ENCODE results near the gene AFAP1L2.

Gene AFAP1L2

DNA sequence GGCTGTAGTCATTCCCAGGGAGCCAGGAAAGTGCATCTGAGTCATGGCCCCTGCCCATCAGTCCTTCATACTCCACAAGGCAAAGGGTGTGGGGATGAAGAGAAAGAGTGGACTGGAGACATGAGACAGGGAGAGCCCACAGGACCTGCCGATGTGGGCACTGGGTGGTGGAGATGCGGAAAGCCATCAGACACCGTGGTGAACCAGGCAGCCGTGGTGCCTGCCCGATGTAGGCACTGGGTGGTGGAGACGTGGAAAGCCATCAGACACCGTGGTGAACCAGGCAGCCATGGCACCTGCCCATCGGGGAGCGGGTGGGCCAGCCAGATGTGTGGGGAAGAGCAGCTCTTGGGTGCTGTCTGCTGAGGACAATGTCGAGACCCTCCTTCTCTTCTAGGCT, 58.6 kb downstream of the AFAP1L2 start:
- no peak for ATAC-seq

DNA sequence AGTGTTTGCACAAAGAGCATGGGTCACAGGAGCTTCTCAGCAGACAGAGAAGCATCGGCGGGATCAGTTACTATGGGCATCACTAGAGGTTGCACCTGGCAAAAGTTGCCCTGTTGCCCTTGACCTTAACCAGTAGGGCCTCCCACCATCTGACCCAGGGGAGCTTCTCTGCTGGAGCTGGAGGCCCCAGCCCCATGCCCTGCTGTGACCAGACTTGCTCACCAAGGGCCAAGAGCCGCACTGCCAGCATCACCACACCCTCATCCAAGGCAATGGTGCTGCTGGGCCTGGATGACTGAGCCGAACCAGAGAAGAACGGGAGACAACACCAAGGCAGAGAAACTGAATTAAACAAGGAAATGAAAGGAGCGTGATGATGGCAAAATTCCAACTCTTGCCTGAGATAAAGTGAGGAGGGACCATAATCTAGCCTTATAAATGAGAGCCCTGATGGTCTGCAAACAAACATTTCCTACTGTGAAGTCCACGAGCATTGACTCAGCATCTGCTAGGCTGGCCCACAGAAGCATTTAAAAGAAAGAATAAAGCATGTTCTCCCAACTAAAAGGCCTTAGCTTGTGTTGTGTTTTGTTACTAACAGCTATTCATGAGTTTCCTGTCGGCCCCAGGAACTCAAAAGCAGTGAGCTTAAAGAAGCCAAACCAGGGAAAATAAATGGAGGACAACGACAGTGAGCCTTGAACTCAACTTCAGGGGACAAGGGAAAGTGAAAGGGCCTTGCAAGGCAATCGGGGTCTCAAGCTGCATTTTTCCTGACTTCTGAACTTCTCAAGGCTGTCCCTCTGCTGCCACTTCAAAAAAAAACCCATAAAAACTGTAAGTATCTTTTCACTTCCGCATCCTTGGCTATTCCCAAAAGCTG, 60.4 kb downstream of the AFAP1L2 start:
- no peak for ATAC-seq
- TF ChIP-seq PPARA (CRISPR knock-in tag; IDR thresholded peaks at IDR 0.05; ENCODE audit: borderline replicate concordance) (no peak), BACH2 (CRISPR knock-in tag; IDR thresholded peaks at IDR 0.05; ENCODE audit: borderline replicate concordance) (no peak), ZFP30 (CRISPR knock-in tag; IDR thresholded peaks at IDR 0.05) (no peak), RARB (CRISPR knock-in tag; IDR thresholded peaks at IDR 0.05) (no peak), OSR1 (CRISPR knock-in tag; IDR thresholded peaks at IDR 0.05) (no peak), ZFP3 (CRISPR knock-in tag; IDR thresholded peaks at IDR 0.05) (no peak), ZNF565 (CRISPR knock-in tag; conservative IDR thresholded peaks at IDR 0.05; ENCODE audit: low read depth) (no peak)
- TF ChIP-seq, protein P1, sequence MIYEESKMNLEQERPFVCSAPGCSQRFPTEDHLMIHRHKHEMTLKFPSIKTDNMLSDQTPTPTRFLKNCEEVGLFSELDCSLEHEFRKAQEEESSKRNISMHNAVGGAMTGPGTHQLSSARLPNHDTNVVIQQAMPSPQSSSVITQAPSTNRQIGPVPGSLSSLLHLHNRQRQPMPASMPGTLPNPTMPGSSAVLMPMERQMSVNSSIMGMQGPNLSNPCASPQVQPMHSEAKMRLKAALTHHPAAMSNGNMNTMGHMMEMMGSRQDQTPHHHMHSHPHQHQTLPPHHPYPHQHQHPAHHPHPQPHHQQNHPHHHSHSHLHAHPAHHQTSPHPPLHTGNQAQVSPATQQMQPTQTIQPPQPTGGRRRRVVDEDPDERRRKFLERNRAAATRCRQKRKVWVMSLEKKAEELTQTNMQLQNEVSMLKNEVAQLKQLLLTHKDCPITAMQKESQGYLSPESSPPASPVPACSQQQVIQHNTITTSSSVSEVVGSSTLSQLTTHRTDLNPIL (CRISPR knock-in tag; IDR thresholded peaks at IDR 0.05; ENCODE audit: low read depth): no peak
- TF ChIP-seq, protein P2, sequence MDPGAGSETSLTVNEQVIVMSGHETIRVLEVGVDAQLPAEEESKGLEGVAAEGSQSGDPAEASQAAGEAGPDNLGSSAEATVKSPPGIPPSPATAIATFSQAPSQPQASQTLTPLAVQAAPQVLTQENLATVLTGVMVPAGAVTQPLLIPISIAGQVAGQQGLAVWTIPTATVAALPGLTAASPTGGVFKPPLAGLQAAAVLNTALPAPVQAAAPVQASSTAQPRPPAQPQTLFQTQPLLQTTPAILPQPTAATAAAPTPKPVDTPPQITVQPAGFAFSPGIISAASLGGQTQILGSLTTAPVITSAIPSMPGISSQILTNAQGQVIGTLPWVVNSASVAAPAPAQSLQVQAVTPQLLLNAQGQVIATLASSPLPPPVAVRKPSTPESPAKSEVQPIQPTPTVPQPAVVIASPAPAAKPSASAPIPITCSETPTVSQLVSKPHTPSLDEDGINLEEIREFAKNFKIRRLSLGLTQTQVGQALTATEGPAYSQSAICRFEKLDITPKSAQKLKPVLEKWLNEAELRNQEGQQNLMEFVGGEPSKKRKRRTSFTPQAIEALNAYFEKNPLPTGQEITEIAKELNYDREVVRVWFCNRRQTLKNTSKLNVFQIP (CRISPR knock-in tag; IDR thresholded peaks at IDR 0.05; ENCODE audit: borderline replicate concordance, low read depth): no peak
- TF ChIP-seq, protein P3, sequence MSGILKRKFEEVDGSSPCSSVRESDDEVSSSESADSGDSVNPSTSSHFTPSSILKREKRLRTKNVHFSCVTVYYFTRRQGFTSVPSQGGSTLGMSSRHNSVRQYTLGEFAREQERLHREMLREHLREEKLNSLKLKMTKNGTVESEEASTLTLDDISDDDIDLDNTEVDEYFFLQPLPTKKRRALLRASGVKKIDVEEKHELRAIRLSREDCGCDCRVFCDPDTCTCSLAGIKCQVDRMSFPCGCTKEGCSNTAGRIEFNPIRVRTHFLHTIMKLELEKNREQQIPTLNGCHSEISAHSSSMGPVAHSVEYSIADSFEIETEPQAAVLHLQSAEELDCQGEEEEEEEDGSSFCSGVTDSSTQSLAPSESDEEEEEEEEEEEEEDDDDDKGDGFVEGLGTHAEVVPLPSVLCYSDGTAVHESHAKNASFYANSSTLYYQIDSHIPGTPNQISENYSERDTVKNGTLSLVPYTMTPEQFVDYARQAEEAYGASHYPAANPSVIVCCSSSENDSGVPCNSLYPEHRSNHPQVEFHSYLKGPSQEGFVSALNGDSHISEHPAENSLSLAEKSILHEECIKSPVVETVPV (CRISPR knock-in tag; IDR thresholded peaks at IDR 0.05): no peak
- TF ChIP-seq, protein P4, sequence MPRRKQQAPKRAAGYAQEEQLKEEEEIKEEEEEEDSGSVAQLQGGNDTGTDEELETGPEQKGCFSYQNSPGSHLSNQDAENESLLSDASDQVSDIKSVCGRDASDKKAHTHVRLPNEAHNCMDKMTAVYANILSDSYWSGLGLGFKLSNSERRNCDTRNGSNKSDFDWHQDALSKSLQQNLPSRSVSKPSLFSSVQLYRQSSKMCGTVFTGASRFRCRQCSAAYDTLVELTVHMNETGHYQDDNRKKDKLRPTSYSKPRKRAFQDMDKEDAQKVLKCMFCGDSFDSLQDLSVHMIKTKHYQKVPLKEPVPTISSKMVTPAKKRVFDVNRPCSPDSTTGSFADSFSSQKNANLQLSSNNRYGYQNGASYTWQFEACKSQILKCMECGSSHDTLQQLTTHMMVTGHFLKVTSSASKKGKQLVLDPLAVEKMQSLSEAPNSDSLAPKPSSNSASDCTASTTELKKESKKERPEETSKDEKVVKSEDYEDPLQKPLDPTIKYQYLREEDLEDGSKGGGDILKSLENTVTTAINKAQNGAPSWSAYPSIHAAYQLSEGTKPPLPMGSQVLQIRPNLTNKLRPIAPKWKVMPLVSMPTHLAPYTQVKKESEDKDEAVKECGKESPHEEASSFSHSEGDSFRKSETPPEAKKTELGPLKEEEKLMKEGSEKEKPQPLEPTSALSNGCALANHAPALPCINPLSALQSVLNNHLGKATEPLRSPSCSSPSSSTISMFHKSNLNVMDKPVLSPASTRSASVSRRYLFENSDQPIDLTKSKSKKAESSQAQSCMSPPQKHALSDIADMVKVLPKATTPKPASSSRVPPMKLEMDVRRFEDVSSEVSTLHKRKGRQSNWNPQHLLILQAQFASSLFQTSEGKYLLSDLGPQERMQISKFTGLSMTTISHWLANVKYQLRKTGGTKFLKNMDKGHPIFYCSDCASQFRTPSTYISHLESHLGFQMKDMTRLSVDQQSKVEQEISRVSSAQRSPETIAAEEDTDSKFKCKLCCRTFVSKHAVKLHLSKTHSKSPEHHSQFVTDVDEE (CRISPR knock-in tag; IDR thresholded peaks at IDR 0.05): no peak

More for the DNA sequence above, 58.6 kb downstream of the AFAP1L2 start:
- TF ChIP-seq PPARA (CRISPR knock-in tag; IDR thresholded peaks at IDR 0.05; ENCODE audit: borderline replicate concordance) (no peak), ZNF70 (CRISPR knock-in tag; IDR thresholded peaks at IDR 0.05) (no peak), ESRRG (CRISPR knock-in tag; IDR thresholded peaks at IDR 0.05) (no peak), ARNTL (CRISPR knock-in tag; IDR thresholded peaks at IDR 0.05; ENCODE audit: borderline replicate concordance, low read depth) (no peak), BACH2 (CRISPR knock-in tag; IDR thresholded peaks at IDR 0.05; ENCODE audit: borderline replicate concordance) (no peak), SNAI2 (CRISPR knock-in tag; IDR thresholded peaks at IDR 0.05) (no peak), ZC3H10 (CRISPR knock-in tag; IDR thresholded peaks at IDR 0.05) (no peak), OSR1 (CRISPR knock-in tag; IDR thresholded peaks at IDR 0.05) (no peak), ZNF565 (CRISPR knock-in tag; conservative IDR thresholded peaks at IDR 0.05; ENCODE audit: low read depth) (no peak), ZFP30 (CRISPR knock-in tag; IDR thresholded peaks at IDR 0.05) (no peak), CSDC2 (CRISPR knock-in tag; IDR thresholded peaks at IDR 0.05) (no peak), TCF4 (CRISPR knock-in tag; IDR thresholded peaks at IDR 0.05; ENCODE audit: borderline replicate concordance) (no peak), ZNF8 (CRISPR knock-in tag; IDR thresholded peaks at IDR 0.05) (no peak), GLIS3 (CRISPR knock-in tag; IDR thresholded peaks at IDR 0.05) (no peak), RARB (CRISPR knock-in tag; IDR thresholded peaks at IDR 0.05) (no peak)
- TF ChIP-seq, protein P4 (CRISPR knock-in tag; IDR thresholded peaks at IDR 0.05): no peak
- TF ChIP-seq, protein P3 (CRISPR knock-in tag; IDR thresholded peaks at IDR 0.05): no peak
- TF ChIP-seq, protein P2 (CRISPR knock-in tag; IDR thresholded peaks at IDR 0.05; ENCODE audit: borderline replicate concordance, low read depth): no peak
- TF ChIP-seq, protein P5, sequence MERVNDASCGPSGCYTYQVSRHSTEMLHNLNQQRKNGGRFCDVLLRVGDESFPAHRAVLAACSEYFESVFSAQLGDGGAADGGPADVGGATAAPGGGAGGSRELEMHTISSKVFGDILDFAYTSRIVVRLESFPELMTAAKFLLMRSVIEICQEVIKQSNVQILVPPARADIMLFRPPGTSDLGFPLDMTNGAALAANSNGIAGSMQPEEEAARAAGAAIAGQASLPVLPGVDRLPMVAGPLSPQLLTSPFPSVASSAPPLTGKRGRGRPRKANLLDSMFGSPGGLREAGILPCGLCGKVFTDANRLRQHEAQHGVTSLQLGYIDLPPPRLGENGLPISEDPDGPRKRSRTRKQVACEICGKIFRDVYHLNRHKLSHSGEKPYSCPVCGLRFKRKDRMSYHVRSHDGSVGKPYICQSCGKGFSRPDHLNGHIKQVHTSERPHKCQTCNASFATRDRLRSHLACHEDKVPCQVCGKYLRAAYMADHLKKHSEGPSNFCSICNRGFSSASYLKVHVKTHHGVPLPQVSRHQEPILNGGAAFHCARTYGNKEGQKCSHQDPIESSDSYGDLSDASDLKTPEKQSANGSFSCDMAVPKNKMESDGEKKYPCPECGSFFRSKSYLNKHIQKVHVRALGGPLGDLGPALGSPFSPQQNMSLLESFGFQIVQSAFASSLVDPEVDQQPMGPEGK (CRISPR knock-in tag; IDR thresholded peaks at IDR 0.05; ENCODE audit: borderline replicate concordance): no peak
